PFSK-1 (cell line): Measurements from ENCODE around the gene GPATCH2.

Source experiments
- FOXP2 ChIP-seq: optimal IDR thresholded peaks from 2 replicates; pipeline ENCODE3; 2011; ENCODE audit warnings: borderline replicate concordance, control low read depth, inconsistent platforms; ENCODE audit not compliant: insufficient read depth; ENCODE audit errors: extremely low read length, extremely low read depth
- POLR2AphosphoS5 ChIP-seq: IDR thresholded peaks from 2 replicates; pipeline ENCODE4 v1.6.1; 2012; ENCODE audit warnings: low read depth, mild to moderate bottlenecking, control low read depth, low read length, moderate library complexity
- SIN3A ChIP-seq: IDR thresholded peaks from 2 replicates; pipeline ENCODE4 v1.6.1; 2012; ENCODE audit warnings: mild to moderate bottlenecking, low read length, moderate library complexity, borderline replicate concordance; ENCODE audit not compliant: insufficient read depth
- TAF1 ChIP-seq: IDR thresholded peaks from 2 replicates; pipeline ENCODE4 v1.6.1; 2012; ENCODE audit warnings: low read length, control low read depth, borderline replicate concordance; ENCODE audit not compliant: insufficient read depth
- TF ChIP-seq, protein P1 (sequence below), 2 experiments: IDR thresholded peaks; 2 replicates each; pipeline versions ENCODE4 v1.6.1 to v1.8.0; 2011 to 2012; ENCODE audit warnings: low read depth in 2 of 2, low read length in 2 of 2, control low read depth in 1 of 2, inconsistent platforms in 1 of 2, mild to moderate bottlenecking in 1 of 2, moderate library complexity in 1 of 2; ENCODE audit not compliant: insufficient read depth in 1 of 2

DNA sequence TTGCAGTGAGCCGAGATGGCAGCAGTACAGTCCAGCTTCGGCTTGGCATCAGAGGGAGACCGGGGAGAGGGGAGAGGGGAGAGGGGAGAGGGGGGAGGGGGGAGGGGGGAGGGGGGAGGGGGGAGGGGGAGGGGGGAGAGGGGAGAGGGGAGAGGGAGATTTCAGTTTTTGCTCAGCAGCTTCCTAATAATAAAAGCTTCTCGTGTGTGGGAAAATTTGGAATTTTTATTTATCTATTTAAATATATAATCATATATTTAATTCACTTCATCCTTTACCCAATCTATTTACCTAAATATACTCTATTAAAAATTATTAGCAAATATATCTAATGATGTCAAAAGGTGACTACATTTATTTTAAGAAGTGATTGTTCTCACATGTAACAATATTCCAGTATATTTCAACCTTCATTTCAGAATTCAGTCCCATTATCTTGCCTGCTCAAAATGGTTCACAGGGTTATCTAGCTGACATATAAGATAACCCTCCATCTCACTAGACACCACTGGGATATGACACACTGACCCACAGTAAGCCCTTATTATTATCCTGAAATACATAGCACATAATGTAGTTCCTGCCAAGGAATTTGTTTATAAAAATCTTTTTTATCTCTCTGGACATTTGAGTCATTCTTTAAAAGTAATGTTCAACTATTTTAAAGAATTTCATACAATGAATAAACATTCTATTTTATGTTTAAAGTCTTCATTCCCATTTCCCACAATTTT, 105.9 kb downstream of the GPATCH2 start:
- TF ChIP-seq, protein P1, sequence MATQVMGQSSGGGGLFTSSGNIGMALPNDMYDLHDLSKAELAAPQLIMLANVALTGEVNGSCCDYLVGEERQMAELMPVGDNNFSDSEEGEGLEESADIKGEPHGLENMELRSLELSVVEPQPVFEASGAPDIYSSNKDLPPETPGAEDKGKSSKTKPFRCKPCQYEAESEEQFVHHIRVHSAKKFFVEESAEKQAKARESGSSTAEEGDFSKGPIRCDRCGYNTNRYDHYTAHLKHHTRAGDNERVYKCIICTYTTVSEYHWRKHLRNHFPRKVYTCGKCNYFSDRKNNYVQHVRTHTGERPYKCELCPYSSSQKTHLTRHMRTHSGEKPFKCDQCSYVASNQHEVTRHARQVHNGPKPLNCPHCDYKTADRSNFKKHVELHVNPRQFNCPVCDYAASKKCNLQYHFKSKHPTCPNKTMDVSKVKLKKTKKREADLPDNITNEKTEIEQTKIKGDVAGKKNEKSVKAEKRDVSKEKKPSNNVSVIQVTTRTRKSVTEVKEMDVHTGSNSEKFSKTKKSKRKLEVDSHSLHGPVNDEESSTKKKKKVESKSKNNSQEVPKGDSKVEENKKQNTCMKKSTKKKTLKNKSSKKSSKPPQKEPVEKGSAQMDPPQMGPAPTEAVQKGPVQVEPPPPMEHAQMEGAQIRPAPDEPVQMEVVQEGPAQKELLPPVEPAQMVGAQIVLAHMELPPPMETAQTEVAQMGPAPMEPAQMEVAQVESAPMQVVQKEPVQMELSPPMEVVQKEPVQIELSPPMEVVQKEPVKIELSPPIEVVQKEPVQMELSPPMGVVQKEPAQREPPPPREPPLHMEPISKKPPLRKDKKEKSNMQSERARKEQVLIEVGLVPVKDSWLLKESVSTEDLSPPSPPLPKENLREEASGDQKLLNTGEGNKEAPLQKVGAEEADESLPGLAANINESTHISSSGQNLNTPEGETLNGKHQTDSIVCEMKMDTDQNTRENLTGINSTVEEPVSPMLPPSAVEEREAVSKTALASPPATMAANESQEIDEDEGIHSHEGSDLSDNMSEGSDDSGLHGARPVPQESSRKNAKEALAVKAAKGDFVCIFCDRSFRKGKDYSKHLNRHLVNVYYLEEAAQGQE (IDR thresholded peaks at IDR 0.05; ENCODE audit: insufficient read depth in 1 of 2, low read depth in 2 of 2, low read length in 2 of 2): no peak
- no peak for TF ChIP-seq POLR2AphosphoS5
- TF ChIP-seq SIN3A: no peak
- no peak for TF ChIP-seq FOXP2
- no peak for TF ChIP-seq TAF1
